Measurements from ENCODE around the gene TSHR.

DNA sequence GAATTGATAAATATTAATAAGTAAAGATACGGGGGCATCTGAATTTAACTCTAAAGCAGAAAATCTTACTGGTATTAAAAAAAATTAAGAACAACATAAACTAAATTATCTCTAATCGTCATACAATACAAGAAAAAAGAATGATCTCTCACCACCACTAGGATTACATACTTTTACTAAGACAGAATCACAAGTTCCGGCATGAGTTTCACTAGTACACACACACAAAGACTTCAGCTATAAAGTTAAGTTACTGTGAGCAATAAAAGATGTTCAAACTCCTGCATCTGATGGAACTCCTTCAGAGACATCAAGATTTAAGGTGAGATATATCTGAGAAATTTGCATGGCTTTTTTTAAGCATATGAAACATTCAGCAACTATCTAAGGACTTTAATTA, 35.8 kb upstream of the TSHR start:
- TF ChIP-seq CTCF (IDR thresholded peaks at IDR 0.05) (no peak), POLR2A (IDR thresholded peaks at IDR 0.05) (no peak)
